Body of pancreas (tissue), 4 donors: ENCODE results near the gene FCN1.

Experiments used
- CTCF ChIP-seq, 7 experiments: fragments of 450-650 bp in 4 of 7; fragments of 200-600 bp in 3 of 7; sonication (generic) in 3 of 7; IDR thresholded peaks; one replicate each; pipeline ENCODE4 v1.5.1; 2016 to 2019; ENCODE audit warnings: antibody characterized with exemption in 7 of 7
- POLR2A ChIP-seq, 3 donors: fragments of 450-650 bp; IDR thresholded peaks; one replicate each; pipeline ENCODE4 v1.6.1; 2016; ENCODE audit warnings: antibody characterized with exemption in 3 of 3, mild to moderate bottlenecking in 2 of 3

GRCh38 chr9:134915046-134915985 is 2.4 kb downstream of the FCN1 start:
- no peak for TF ChIP-seq POLR2A (IDR thresholded peaks at IDR 0.05)
- TF ChIP-seq CTCF (IDR thresholded peaks at IDR 0.05) = no peak
